GM23338 (cell line): Measurements from ENCODE around the gene SZT2. TPM values are rescaled to one million over a fixed set of nuclear protein-coding genes. Genes with fewer than 3 reads are reported as not detected.

ENCODE experiments used
- ATAC-seq: fragments of 200-7000 bp; cut with Tn5 transposase; 3 replicates; pipeline ENCODE4 v1.9.1; 2020
- DNase-seq: peaks from one replicate; pipeline ENCODE4 v3.0.0-alpha.2; 2015; ENCODE audit warnings: low spot score
- H2AFZ ChIP-seq: fragments of 200-600 bp; sonication (generic); 2 replicates; pipeline ENCODE4 v1.8.0; 2016; ENCODE audit warnings: antibody characterized with exemption, mild to moderate bottlenecking, moderate library complexity
- H3F3A ChIP-seq: fragments of 200-600 bp; sonication (generic); replicated peaks from 2 replicates; pipeline ENCODE4 v1.8.0; 2017; ENCODE audit warnings: antibody characterized with exemption, mixed run types, low read depth
- H3K27ac ChIP-seq: fragments of 200-600 bp; sonication (generic); 2 replicates; pipeline ENCODE4 v1.6.1; 2016; ENCODE audit warnings: low read depth
- H3K27me3 ChIP-seq: fragments of 200-600 bp; sonication (generic); 2 replicates; pipeline ENCODE4 v1.8.0; 2016; ENCODE audit warnings: mild to moderate bottlenecking, mixed run types, moderate library complexity; ENCODE audit not compliant: insufficient read depth
- H3K36me3 ChIP-seq: fragments of 200-600 bp; sonication (generic); 2 replicates; pipeline ENCODE4 v1.8.0; 2016; ENCODE audit warnings: mild to moderate bottlenecking; ENCODE audit not compliant: insufficient read depth
- H3K4me1 ChIP-seq: fragments of 200-600 bp; sonication (generic); 2 replicates; pipeline ENCODE4 v1.8.0; 2016; ENCODE audit warnings: mild to moderate bottlenecking, moderate library complexity; ENCODE audit not compliant: insufficient read depth
- H3K4me2 ChIP-seq: fragments of 200-600 bp; sonication (generic); 2 replicates; pipeline ENCODE4 v1.7.1; 2017; ENCODE audit warnings: mixed run types
- H3K4me3 ChIP-seq: fragments of 200-600 bp; sonication (generic); 2 replicates; pipeline ENCODE4 v1.6.1; 2016; ENCODE audit warnings: mixed run types
- H3K79me2 ChIP-seq: fragments of 200-600 bp; sonication (generic); replicated peaks from 2 replicates; pipeline ENCODE4 v1.8.0; 2017; ENCODE audit warnings: mild to moderate bottlenecking; ENCODE audit not compliant: insufficient read depth
- H3K9me2 ChIP-seq: fragments of 200-600 bp; sonication (generic); 2 replicates; pipeline ENCODE4 v1.8.0; 2017; ENCODE audit not compliant: insufficient read depth
- H4K20me1 ChIP-seq: fragments of 200-600 bp; sonication (generic); replicated peaks from 2 replicates; pipeline ENCODE4 v1.8.0; 2017; ENCODE audit warnings: mild to moderate bottlenecking; ENCODE audit not compliant: insufficient read depth
- H3K27ac Mint-ChIP-seq: 2 replicates; pipeline ENCODE4 v1.8.0; 2020; ENCODE audit warnings: inconsistent platforms, mild to moderate bottlenecking, moderate library complexity, mixed read lengths
- H3K27me3 Mint-ChIP-seq: 3 replicates; pipeline ENCODE4 v1.8.0; 2022; ENCODE audit warnings: low read depth, mild to moderate bottlenecking, moderate library complexity, mixed read lengths, inconsistent platforms; ENCODE audit not compliant: insufficient read depth, poor library complexity
- H3K36me3 Mint-ChIP-seq: 3 replicates; pipeline ENCODE4 v1.8.0; 2021; ENCODE audit warnings: low read depth, mild to moderate bottlenecking, inconsistent platforms, moderate library complexity, mixed read lengths
- H3K4me1 Mint-ChIP-seq: 3 replicates; pipeline ENCODE4 v1.8.0; 2020; ENCODE audit warnings: mild to moderate bottlenecking, inconsistent platforms, mixed read lengths
- H3K4me3 Mint-ChIP-seq: 3 replicates; pipeline ENCODE4 v1.8.0; 2021; ENCODE audit warnings: moderate library complexity, mild to moderate bottlenecking, inconsistent platforms, mixed read lengths
- H3K9me3 Mint-ChIP-seq: 3 replicates; pipeline ENCODE4 v1.8.0; 2020; ENCODE audit warnings: moderate library complexity, mild to moderate bottlenecking, inconsistent platforms, mixed read lengths
- CREB1 ChIP-seq: fragments of 250-450 bp; sonication (Bioruptor Pico); IDR thresholded peaks from 2 replicates; pipeline ENCODE4 v1.5.0; 2020; ENCODE audit warnings: low read depth, mild to moderate bottlenecking, moderate library complexity
- ETS1 ChIP-seq: IDR thresholded peaks from 2 replicates; pipeline ENCODE4 v1.6.1; 2016; ENCODE audit warnings: antibody characterized with exemption
- EZH2 ChIP-seq: fragments of 200-600 bp; sonication (generic); IDR thresholded peaks from one replicate; pipeline ENCODE4 v1.8.0; 2017; ENCODE audit warnings: antibody characterized with exemption, mild to moderate bottlenecking, low read depth; ENCODE audit not compliant: unreplicated experiment
- EZH2phosphoT487 ChIP-seq: fragments of 200-600 bp; sonication (generic); IDR thresholded peaks from one replicate; pipeline ENCODE4 v1.8.1; 2018; ENCODE audit warnings: antibody characterized with exemption; ENCODE audit not compliant: unreplicated experiment
- JUNB ChIP-seq: IDR thresholded peaks from one replicate; pipeline ENCODE4 v1.6.1; 2016; ENCODE audit warnings: antibody characterized with exemption; ENCODE audit not compliant: unreplicated experiment
- NANOG ChIP-seq: IDR thresholded peaks from 2 replicates; pipeline ENCODE4 v1.6.1; 2016; ENCODE audit warnings: antibody characterized with exemption, borderline replicate concordance
- POLR2AphosphoS5 ChIP-seq: IDR thresholded peaks from 2 replicates; pipeline ENCODE4 v1.6.1; 2016; ENCODE audit warnings: antibody characterized with exemption, low read depth
- STAT1 ChIP-seq: IDR thresholded peaks from one replicate; pipeline ENCODE4 v1.6.1; 2016; ENCODE audit warnings: antibody characterized with exemption; ENCODE audit not compliant: unreplicated experiment
- ZNF114 ChIP-seq: fragments of 250-450 bp; sonication (Bioruptor Pico); IDR thresholded peaks from 2 replicates; pipeline ENCODE4 v1.5.0; 2020; ENCODE audit warnings: mild to moderate bottlenecking, moderate library complexity
- ZNF331 ChIP-seq: fragments of 250-450 bp; sonication (Bioruptor Pico); IDR thresholded peaks from 2 replicates; pipeline ENCODE4 v1.5.0; 2020; ENCODE audit warnings: low read depth, mild to moderate bottlenecking, moderate library complexity
- ZNF462 ChIP-seq: fragments of 250-450 bp; sonication (Bioruptor Pico); IDR thresholded peaks from 2 replicates; pipeline ENCODE4 v1.5.0; 2020; ENCODE audit warnings: mild to moderate bottlenecking, moderate library complexity
- polyA plus RNA-seq: library from polyadenylated mRNA; unstranded; fragments of >200 nt; fragmentation: Nextera tagmentation; extraction: Ambion mirVana; gene quantifications from 2 replicates; pipeline ENCODE4 v1.2.1, GENCODE V29; 2016
- total RNA-seq: library from RNA; depleted of rRNA; stranded (reverse); fragments of >200 nt; shearing (Covaris generic); gene quantifications from 2 replicates; pipeline ENCODE4 v1.2.3, GENCODE V29; 2014
- TF ChIP-seq, protein P1 (sequence below): IDR thresholded peaks from one replicate; pipeline ENCODE4 v1.6.1; 2018; ENCODE audit warnings: antibody characterized with exemption; ENCODE audit not compliant: unreplicated experiment
- TF ChIP-seq, protein P2 (sequence below), 2 experiments: fragments of 200-600 bp in 1 of 2; sonication (generic) in 1 of 2; conservative IDR thresholded peaks; 2 replicates each; pipeline versions ENCODE4 v1.5.1 to v1.6.1; 2016 to 2017; ENCODE audit warnings: antibody characterized with exemption in 2 of 2, low read depth in 2 of 2, mild to moderate bottlenecking in 2 of 2, moderate library complexity in 1 of 2

SZT2 gene
- total and polyA plus RNA-seq, 2 experiments from 2014 or later: 4.1 to 16.1 TPM

DNA sequence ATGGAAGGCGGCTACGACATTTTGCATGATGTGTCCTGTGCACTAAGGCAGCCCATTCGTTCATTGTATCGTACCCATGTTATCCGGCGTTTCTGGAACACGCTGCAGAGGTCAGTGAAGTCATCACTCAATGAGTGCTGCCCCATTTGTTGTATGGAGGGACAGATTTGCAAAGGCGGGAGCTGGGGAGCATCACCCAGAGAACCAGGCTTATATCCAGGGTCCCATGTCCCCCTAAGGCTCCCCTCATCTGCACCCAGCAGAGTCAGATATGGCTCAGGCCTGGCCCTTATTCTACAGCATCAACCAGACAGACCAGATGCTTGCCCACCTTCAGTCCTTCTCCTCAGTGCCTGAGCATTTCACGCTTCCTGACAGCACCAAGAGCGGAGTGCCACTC lies 31.2 kb downstream of the SZT2 start:
- ATAC-seq (no peak), DNase-seq (no peak)
- Mint-ChIP-seq H3K27ac (no peak overlapping the region), H3K9me3 (no peaks in the 10 kb centered on the region), H3K36me3 (peaks cover 18% of the 10 kb centered on the region), H3K4me1 (peaks cover 10% of the 10 kb centered on the region; the same call in 2 of the 3 replicates), H3K4me3 (no peak overlapping the region), H3K27me3 (no peaks in the 10 kb centered on the region)
- Histone ChIP-seq H4K20me1 (no peaks in the 10 kb centered on the region), H3K4me1 (peaks cover 5% of the 10 kb centered on the region; the same call in 1 of the 2 replicates), H3K4me2 (no peak overlapping the region), H3F3A (no peaks in the 10 kb centered on the region), H3K27ac (no peak overlapping the region), H3K4me3 (no peak overlapping the region), H3K79me2 (no peaks in the 10 kb centered on the region), H3K27me3 (no peaks in the 10 kb centered on the region), H3K9me2 (no peaks in the 10 kb centered on the region), H3K36me3 (no peaks in the 10 kb centered on the region), H2AFZ (no peak overlapping the region)
- TF ChIP-seq ETS1: no peak
- TF ChIP-seq EZH2phosphoT487: no peak
- TF ChIP-seq JUNB: no peak
- TF ChIP-seq POLR2AphosphoS5: no peak
- no peak for TF ChIP-seq STAT1
- TF ChIP-seq ZNF462 (CRISPR knock-in tag): no peak
- TF ChIP-seq, protein P1, sequence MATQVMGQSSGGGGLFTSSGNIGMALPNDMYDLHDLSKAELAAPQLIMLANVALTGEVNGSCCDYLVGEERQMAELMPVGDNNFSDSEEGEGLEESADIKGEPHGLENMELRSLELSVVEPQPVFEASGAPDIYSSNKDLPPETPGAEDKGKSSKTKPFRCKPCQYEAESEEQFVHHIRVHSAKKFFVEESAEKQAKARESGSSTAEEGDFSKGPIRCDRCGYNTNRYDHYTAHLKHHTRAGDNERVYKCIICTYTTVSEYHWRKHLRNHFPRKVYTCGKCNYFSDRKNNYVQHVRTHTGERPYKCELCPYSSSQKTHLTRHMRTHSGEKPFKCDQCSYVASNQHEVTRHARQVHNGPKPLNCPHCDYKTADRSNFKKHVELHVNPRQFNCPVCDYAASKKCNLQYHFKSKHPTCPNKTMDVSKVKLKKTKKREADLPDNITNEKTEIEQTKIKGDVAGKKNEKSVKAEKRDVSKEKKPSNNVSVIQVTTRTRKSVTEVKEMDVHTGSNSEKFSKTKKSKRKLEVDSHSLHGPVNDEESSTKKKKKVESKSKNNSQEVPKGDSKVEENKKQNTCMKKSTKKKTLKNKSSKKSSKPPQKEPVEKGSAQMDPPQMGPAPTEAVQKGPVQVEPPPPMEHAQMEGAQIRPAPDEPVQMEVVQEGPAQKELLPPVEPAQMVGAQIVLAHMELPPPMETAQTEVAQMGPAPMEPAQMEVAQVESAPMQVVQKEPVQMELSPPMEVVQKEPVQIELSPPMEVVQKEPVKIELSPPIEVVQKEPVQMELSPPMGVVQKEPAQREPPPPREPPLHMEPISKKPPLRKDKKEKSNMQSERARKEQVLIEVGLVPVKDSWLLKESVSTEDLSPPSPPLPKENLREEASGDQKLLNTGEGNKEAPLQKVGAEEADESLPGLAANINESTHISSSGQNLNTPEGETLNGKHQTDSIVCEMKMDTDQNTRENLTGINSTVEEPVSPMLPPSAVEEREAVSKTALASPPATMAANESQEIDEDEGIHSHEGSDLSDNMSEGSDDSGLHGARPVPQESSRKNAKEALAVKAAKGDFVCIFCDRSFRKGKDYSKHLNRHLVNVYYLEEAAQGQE: no peak
- TF ChIP-seq ZNF114 (CRISPR knock-in tag): no peak
- TF ChIP-seq, protein P2, sequence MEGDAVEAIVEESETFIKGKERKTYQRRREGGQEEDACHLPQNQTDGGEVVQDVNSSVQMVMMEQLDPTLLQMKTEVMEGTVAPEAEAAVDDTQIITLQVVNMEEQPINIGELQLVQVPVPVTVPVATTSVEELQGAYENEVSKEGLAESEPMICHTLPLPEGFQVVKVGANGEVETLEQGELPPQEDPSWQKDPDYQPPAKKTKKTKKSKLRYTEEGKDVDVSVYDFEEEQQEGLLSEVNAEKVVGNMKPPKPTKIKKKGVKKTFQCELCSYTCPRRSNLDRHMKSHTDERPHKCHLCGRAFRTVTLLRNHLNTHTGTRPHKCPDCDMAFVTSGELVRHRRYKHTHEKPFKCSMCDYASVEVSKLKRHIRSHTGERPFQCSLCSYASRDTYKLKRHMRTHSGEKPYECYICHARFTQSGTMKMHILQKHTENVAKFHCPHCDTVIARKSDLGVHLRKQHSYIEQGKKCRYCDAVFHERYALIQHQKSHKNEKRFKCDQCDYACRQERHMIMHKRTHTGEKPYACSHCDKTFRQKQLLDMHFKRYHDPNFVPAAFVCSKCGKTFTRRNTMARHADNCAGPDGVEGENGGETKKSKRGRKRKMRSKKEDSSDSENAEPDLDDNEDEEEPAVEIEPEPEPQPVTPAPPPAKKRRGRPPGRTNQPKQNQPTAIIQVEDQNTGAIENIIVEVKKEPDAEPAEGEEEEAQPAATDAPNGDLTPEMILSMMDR (conservative IDR thresholded peaks at IDR 0.05; ENCODE audit: low read depth in 2 of 2): no peak
- no peak for TF ChIP-seq EZH2
- no peak for TF ChIP-seq CREB1
- no peak for TF ChIP-seq NANOG
- no peak for TF ChIP-seq ZNF331 (CRISPR knock-in tag)
